Daoy (cell line): Measurements from ENCODE around the gene IKZF1. TPM values are rescaled to one million over a fixed set of nuclear protein-coding genes. Genes with fewer than 3 reads are reported as not detected.

Experiments used
- DNase-seq: peaks from one replicate; pipeline ENCODE4 v3.0.0-alpha.2; 2015; ENCODE audit warnings: low read depth
- total RNA-seq: library from RNA; depleted of rRNA; stranded (reverse); fragments of >200 nt; shearing (Covaris generic); gene quantifications from 2 replicates; pipeline ENCODE4 v1.2.3, GENCODE V29; 2014

Gene IKZF1
- total RNA-seq, 1 experiment from 2014 or later, result 4.2 TPM

GRCh38 chr7:50283731-50284130, 20.8 kb upstream of the IKZF1 start:
- DNase-seq, result no peak

GRCh38 chr7:50284296-50284695, 20.2 kb upstream of the IKZF1 start:
- DNase-seq, result no peak

GRCh38 chr7:50285269-50285668, 19.2 kb upstream of the IKZF1 start:
- DNase-seq, result no peak

- DNase-seq, result no peak
Observed at GRCh38 chr7:50287129-50287528, 17.4 kb upstream of the IKZF1 start.

GRCh38 chr7:50292165-50292757, 12.3 kb upstream of the IKZF1 start:
- DNase-seq, result no peak

- DNase-seq, result no peak
Observed at GRCh38 chr7:50292763-50293162, 11.8 kb upstream of the IKZF1 start.

- DNase-seq, result no peak
Observed at GRCh38 chr7:50293509-50294179, 10.9 kb upstream of the IKZF1 start.

GRCh38 chr7:50295133-50295532, 9.4 kb upstream of the IKZF1 start:
- no peak for DNase-seq

- DNase-seq, result no peak
Observed at GRCh38 chr7:50296799-50297198, 7.7 kb upstream of the IKZF1 start.

GRCh38 chr7:50298811-50299562, 5.5 kb upstream of the IKZF1 start:
- peak; percentile 49 for DNase-seq

- DNase-seq, result no peak
Observed at GRCh38 chr7:50300336-50300735, 4.2 kb upstream of the IKZF1 start.

GRCh38 chr7:50302486-50303334, 1.8 kb upstream of the IKZF1 start:
- DNase-seq, result no peak

GRCh38 chr7:50303335-50304128, 984 bp upstream of the IKZF1 start:
- DNase-seq, result peak; percentile 46

- peak; percentile 37 for DNase-seq
Observed at GRCh38 chr7:50304911-50305582, 531 bp downstream of the IKZF1 start.

- DNase-seq, result no peak
Observed at GRCh38 chr7:50305583-50306493, 1.3 kb downstream of the IKZF1 start.

GRCh38 chr7:50306494-50307367, 2.2 kb downstream of the IKZF1 start:
- no peak for DNase-seq

- DNase-seq, result no peak
Observed at GRCh38 chr7:50307368-50308032, 3.0 kb downstream of the IKZF1 start.

GRCh38 chr7:50308203-50308531, 3.7 kb downstream of the IKZF1 start:
- DNase-seq, result no peak
